Endothelial cell of umbilical vein (primary cell): ENCODE results near the gene TNFAIP8L3. TPM values are rescaled to one million over a fixed set of nuclear protein-coding genes. Genes with fewer than 3 reads are reported as not detected.

ENCODE experiments used
- BruUV-seq: library from RNA; stranded (reverse); fragments of 400-500 nt; replicated peaks from 2 replicates; lab custom pipeline; 2021; lab: Mats Ljungman, UMichigan
- CTCF ChIA-PET: fragments of 300-600, 350-600 bp; sonication (Branson Sonifier 250); formaldehyde crosslinking; loops from one replicate; lab custom pipeline; 2021; ENCODE audit warnings: antibody characterized with exemption, inconsistent platforms; lab: Charles Lee
- POLR2A ChIA-PET: fragments of 300-600, 350-600 bp; sonication (Branson Sonifier 250); formaldehyde crosslinking; loops from one replicate; lab custom pipeline; 2021; ENCODE audit warnings: antibody characterized with exemption, inconsistent platforms; lab: Charles Lee
- DNase-seq: peaks from one replicate; pipeline ENCODE4 v3.0.0-alpha.2; 2011; ENCODE audit warnings: low read depth, low spot score
- FAIRE-seq: peaks from 2 replicates; lab custom pipeline; 2011; peaks lifted over from hg19 to GRCh38; lab: Jason Lieb, UNC
- H2AFZ ChIP-seq: 2 replicates; pipeline ENCODE4 v1.6.0; 2012; ENCODE audit warnings: low read depth, low read length, control low read depth, inconsistent platforms
- H3K27ac ChIP-seq: 2 replicates; pipeline ENCODE4 v1.5.1; 2011; ENCODE audit warnings: low read depth, mild to moderate bottlenecking, control low read depth, low read length, moderate library complexity; ENCODE audit not compliant: insufficient read depth
- H3K27me3 ChIP-seq, 2 experiments: 2 replicates each; pipeline versions ENCODE4 v1.6.0 to v1.6.1; 2011; ENCODE audit warnings: low read length in 2 of 2, mixed read lengths in 1 of 2; ENCODE audit not compliant: control insufficient read depth in 2 of 2, insufficient read depth in 2 of 2
- H3K36me3 ChIP-seq, 2 experiments: 2 replicates in 1 of 2; 3 replicates in 1 of 2; pipeline ENCODE4 v1.5.1; 2011; ENCODE audit warnings: low read length in 2 of 2, mild to moderate bottlenecking in 1 of 2, moderate library complexity in 1 of 2; ENCODE audit not compliant: control insufficient read depth in 2 of 2, insufficient read depth in 2 of 2; ENCODE audit errors: extremely low read depth in 1 of 2
- H3K4me1 ChIP-seq: 3 replicates; pipeline ENCODE4 v1.5.1; 2011; ENCODE audit warnings: mild to moderate bottlenecking, low read length; ENCODE audit not compliant: control insufficient read depth, insufficient read depth; ENCODE audit errors: extremely low read depth
- H3K4me2 ChIP-seq: 2 replicates; pipeline ENCODE4 v1.6.1; 2011; ENCODE audit warnings: low read length, control low read depth, mixed read lengths; ENCODE audit not compliant: insufficient read depth
- H3K4me3 ChIP-seq, 3 experiments: fragments of 200-600 bp in 1 of 3; sonication (generic), shearing (Covaris generic) in 1 of 3; replicated peaks in 1 of 3; 2 replicates each; pipeline ENCODE4 v1.5.1; 2011 to 2016; ENCODE audit warnings: control low read depth in 3 of 3, low read length in 3 of 3, mild to moderate bottlenecking in 2 of 3, inconsistent platforms in 1 of 3, low read depth in 1 of 3, moderate library complexity in 1 of 3; ENCODE audit not compliant: insufficient read depth in 1 of 3
- H3K79me2 ChIP-seq: 2 replicates; pipeline ENCODE4 v1.6.0; 2012; ENCODE audit warnings: low read length, inconsistent platforms; ENCODE audit not compliant: control insufficient read depth, insufficient read depth
- H3K9ac ChIP-seq: replicated peaks from 2 replicates; pipeline ENCODE3; 2011; ENCODE audit warnings: low read length, control low read depth; ENCODE audit not compliant: insufficient read depth; ENCODE audit errors: extremely low read depth
- H3K9me1 ChIP-seq: replicated peaks from 3 replicates; pipeline ENCODE4 v1.6.0; 2011; ENCODE audit warnings: mild to moderate bottlenecking, low read length; ENCODE audit not compliant: control insufficient read depth, insufficient read depth; ENCODE audit errors: extremely low read depth
- H3K9me3 ChIP-seq: replicated peaks from 2 replicates; pipeline ENCODE4 v1.5.1; 2012; ENCODE audit warnings: low read length, inconsistent platforms; ENCODE audit not compliant: control insufficient read depth, insufficient read depth
- H4K20me1 ChIP-seq: replicated peaks from 2 replicates; pipeline ENCODE3; 2011; ENCODE audit warnings: mild to moderate bottlenecking, low read length; ENCODE audit not compliant: control insufficient read depth, insufficient read depth; ENCODE audit errors: extremely low read depth
- EZH2 ChIP-seq: IDR thresholded peaks from 2 replicates; pipeline ENCODE4 v1.6.1; 2012; ENCODE audit warnings: borderline replicate concordance, low read depth, mild to moderate bottlenecking, moderate library complexity, low read length, inconsistent platforms; ENCODE audit not compliant: severe bottlenecking
- FOS ChIP-seq: IDR thresholded peaks from 2 replicates; pipeline ENCODE4 v1.6.1; 2011; ENCODE audit warnings: mild to moderate bottlenecking, low read length, moderate library complexity, borderline replicate concordance; ENCODE audit not compliant: insufficient read depth
- GATA2 ChIP-seq: IDR thresholded peaks from 2 replicates; pipeline ENCODE4 v1.7.0; 2011; ENCODE audit warnings: low read depth, mild to moderate bottlenecking, moderate library complexity, mixed read lengths, low read length; ENCODE audit not compliant: insufficient read length, insufficient read depth
- JUN ChIP-seq: IDR thresholded peaks from 2 replicates; pipeline ENCODE4 v1.6.1; 2011; ENCODE audit warnings: borderline replicate concordance, low read depth; ENCODE audit not compliant: insufficient read length, insufficient read depth
- MYC ChIP-seq: IDR thresholded peaks from one replicate; pipeline ENCODE4 v1.6.1; 2011; ENCODE audit warnings: mild to moderate bottlenecking, low read depth, low read length
- POLR2A ChIP-seq: IDR thresholded peaks from 2 replicates; pipeline ENCODE4 v1.6.1; 2012; ENCODE audit warnings: low read depth, mild to moderate bottlenecking, control low read depth, low read length
- dilution Hi-C: fragments of 300-500 bp; cut with MboI; formaldehyde crosslinking; loops from one replicate; pipeline ENCODE4 v1.15.0; 2019; ENCODE audit warnings: low sequenced_read_pairs; ENCODE audit not compliant: extremely low pct_ligation_motif_present
- intact Hi-C: fragments of 100-400 bp; cut with micrococcal nuclease; formaldehyde crosslinking; loops from one replicate; pipeline ENCODE4 v1.10.0; 2022
- polyA plus RNA-seq, 4 experiments: library from polyadenylated mRNA; depleted of rRNA in 3 of 4; stranded (reverse) in 3 of 4; unstranded in 1 of 4; fragments of >200 nt; gene quantifications; 2 replicates each; pipeline versions ENCODE4 v1.2.1 to v1.2.3, GENCODE V29; 2011 to 2012; ENCODE audit warnings: missing spikeins in 1 of 4
- total RNA-seq: library from RNA; stranded (reverse); gene quantifications from 2 replicates; pipeline ENCODE4 v1.2.3, GENCODE V29; 2021
- TF ChIP-seq, protein P1 (sequence below), 2 donors: IDR thresholded peaks; 1 replicate in 1 of 2; 2 replicates in 1 of 2; pipeline ENCODE4 v1.5.1; 2011; ENCODE audit warnings: low read length in 2 of 2, mild to moderate bottlenecking in 2 of 2, moderate library complexity in 2 of 2, control low read depth in 1 of 2, inconsistent platforms in 1 of 2, low read depth in 1 of 2; ENCODE audit not compliant: insufficient read depth in 1 of 2; ENCODE audit errors: extremely low read depth in 1 of 2
- TF ChIP-seq, protein P2 (sequence below): IDR thresholded peaks from 2 replicates; pipeline ENCODE4 v1.6.1; 2011; ENCODE audit not compliant: insufficient read depth, insufficient read length

Gene TNFAIP8L3
- total and polyA plus RNA-seq, 2 donors (not counting 3 experiments of a cell fraction or from before 2014, with no cell fraction given): 8.8 to 38.3 TPM

DNA sequence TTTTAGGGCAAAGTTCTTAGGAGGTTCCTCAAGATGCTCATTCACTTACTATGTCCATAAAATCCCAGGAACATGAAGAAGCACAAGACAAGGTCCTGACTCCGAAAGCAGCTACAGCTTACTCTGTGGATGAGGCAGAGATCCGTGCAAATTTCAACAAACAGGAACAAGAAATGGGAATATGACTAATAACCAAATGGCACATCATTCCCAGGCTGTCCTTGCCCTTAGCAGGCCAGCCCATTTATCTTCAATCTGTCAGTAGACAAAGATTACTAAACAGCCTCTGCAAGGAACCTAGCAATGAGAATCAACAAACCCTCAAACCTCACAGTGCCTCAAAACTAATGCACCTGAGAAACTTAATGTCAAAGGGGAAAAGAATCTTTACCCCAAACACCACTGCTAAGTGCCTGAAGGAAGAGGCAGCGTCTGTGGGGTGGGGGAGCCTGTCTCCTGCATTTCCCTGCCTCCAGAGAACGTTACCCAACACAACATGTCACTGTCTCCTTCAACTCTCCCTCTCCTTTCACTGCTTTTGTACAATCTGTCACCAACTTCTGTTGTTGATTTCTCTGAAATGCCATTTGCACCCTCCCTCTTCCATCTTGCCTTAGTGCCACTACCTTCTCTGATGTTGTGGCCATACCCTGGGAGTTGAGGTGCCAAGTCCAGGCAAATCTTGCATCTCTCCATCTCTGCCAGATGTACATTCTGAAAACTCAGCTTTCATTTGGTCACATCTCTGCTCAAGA is 4.8 kb downstream of the TNFAIP8L3 start:
- Histone ChIP-seq H3K9ac (no peak overlapping the region), H2AFZ (no peak overlapping the region), H3K79me2 (peaks cover 96% of the 10 kb centered on the region), H4K20me1 (no peaks in the 10 kb centered on the region), H3K27me3 (no peaks in the 10 kb centered on the region), H3K9me1 (no peaks in the 10 kb centered on the region), H3K36me3 (no peaks in the 10 kb centered on the region), H3K4me3 (no peak overlapping the region), H3K4me1 (peaks cover 70% of the 10 kb centered on the region), H3K27ac (no peak overlapping the region), H3K4me2 (peak overlapping the region; percentile 20), H3K9me3 (no peaks in the 10 kb centered on the region)
- ChIA-PET CTCF (interaction anchor here (2.5 kb wide), 1 partner anchor 43 kb away, joined by 14 read pairs; no protein-coding TSS in a partner anchor), POLR2A (no interaction called here)
- TF ChIP-seq JUN: peak; percentile 18
- no peak for TF ChIP-seq MYC
- peak; percentile 47 for TF ChIP-seq GATA2
- peak; percentile 59 for TF ChIP-seq FOS
- intact Hi-C loops (loop anchor here (10.0 kb wide), 2 partner anchors 735 to 1465 kb away; partner anchors contain the start of genes DTWD1, FAM227B and GABPB1), dilution Hi-C loops (no loop called here)
- BruUV-seq: no TSS peak
- FAIRE-seq: peak; percentile 72
- DNase-seq: peak; percentile 48

DNA sequence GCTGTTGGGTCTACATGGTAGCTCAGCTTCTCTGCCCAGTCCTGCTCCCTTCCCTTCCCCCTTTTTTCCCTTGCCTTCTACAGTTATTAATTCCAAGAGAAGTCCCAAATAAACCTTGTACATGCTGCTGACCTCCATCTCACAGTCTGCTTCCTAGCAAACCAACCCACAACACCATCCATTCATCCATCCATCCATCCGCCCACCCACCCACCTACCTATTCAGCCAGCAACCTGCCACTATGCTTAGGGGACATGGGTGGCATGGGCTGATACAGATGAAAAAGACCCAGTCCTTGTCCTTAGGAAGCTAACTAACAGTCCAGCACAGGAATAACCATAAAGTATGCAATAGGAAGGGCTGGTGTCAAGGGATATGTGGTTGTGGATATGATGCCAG is 5.7 kb downstream of the TNFAIP8L3 start:
- Histone ChIP-seq H2AFZ (no peak overlapping the region), H3K9me1 (no peaks in the 10 kb centered on the region), H4K20me1 (no peaks in the 10 kb centered on the region), H3K9ac (no peak overlapping the region), H3K4me2 (no peak overlapping the region), H3K79me2 (peaks cover 99% of the 10 kb centered on the region), H3K9me3 (no peaks in the 10 kb centered on the region), H3K4me3 (no peak overlapping the region), H3K36me3 (no peaks in the 10 kb centered on the region), H3K27ac (no peak overlapping the region), H3K27me3 (no peaks in the 10 kb centered on the region), H3K4me1 (peaks cover 70% of the 10 kb centered on the region)
- no peak for DNase-seq
- dilution Hi-C loops (no loop called here), intact Hi-C loops (no loop called here)
- CTCF ChIA-PET: interaction anchor here (0.7 to 2.3 kb wide), 3 partner anchors 11 to 46 kb away, joined by 3 to 13 read pairs (median 3); no protein-coding TSS in a partner anchor
- TF ChIP-seq FOS: no peak
- TF ChIP-seq, protein P1, sequence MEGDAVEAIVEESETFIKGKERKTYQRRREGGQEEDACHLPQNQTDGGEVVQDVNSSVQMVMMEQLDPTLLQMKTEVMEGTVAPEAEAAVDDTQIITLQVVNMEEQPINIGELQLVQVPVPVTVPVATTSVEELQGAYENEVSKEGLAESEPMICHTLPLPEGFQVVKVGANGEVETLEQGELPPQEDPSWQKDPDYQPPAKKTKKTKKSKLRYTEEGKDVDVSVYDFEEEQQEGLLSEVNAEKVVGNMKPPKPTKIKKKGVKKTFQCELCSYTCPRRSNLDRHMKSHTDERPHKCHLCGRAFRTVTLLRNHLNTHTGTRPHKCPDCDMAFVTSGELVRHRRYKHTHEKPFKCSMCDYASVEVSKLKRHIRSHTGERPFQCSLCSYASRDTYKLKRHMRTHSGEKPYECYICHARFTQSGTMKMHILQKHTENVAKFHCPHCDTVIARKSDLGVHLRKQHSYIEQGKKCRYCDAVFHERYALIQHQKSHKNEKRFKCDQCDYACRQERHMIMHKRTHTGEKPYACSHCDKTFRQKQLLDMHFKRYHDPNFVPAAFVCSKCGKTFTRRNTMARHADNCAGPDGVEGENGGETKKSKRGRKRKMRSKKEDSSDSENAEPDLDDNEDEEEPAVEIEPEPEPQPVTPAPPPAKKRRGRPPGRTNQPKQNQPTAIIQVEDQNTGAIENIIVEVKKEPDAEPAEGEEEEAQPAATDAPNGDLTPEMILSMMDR (IDR thresholded peaks at IDR 0.05; ENCODE audit: extremely low read depth in 1 of 2, insufficient read depth in 1 of 2, low read depth in 1 of 2, low read length in 2 of 2): no peak
- TF ChIP-seq EZH2: no peak
- TF ChIP-seq, protein P2, sequence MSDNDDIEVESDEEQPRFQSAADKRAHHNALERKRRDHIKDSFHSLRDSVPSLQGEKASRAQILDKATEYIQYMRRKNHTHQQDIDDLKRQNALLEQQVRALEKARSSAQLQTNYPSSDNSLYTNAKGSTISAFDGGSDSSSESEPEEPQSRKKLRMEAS: no peak
- no peak for TF ChIP-seq GATA2
- no peak for TF ChIP-seq MYC
- TF ChIP-seq POLR2A: no peak
- no peak for TF ChIP-seq JUN
- BruUV-seq: no TSS peak
- FAIRE-seq: no peak
- POLR2A ChIA-PET: no interaction called here
